T-helper 1 cell (primary cell): ENCODE data around the gene ATG10.
"Not testable (repeated sequence)": the region's sequence is repeated elsewhere in the genome, so short reads cannot be mapped to it uniquely, and the experiment has no call there.

Experiments used
- DNase-seq, 5 donors: peaks; one replicate each; pipeline ENCODE4 v3.0.0-alpha.2; 2012 to 2020

The ATG10 gene

GRCh38 chr5:81983148-81983547 lies 11.3 kb downstream of the ATG10 start:
- not testable (repeated sequence) for DNase-seq

- not testable (repeated sequence) for DNase-seq
Measured at GRCh38 chr5:81983563-81983962, 11.7 kb downstream of the ATG10 start.

- DNase-seq = no peak
Measured at GRCh38 chr5:81986126-81986525, 14.3 kb downstream of the ATG10 start.

- DNase-seq = no peak
Measured at GRCh38 chr5:81989204-81989603, 17.4 kb downstream of the ATG10 start.

- DNase-seq = no peak
Measured at GRCh38 chr5:81994679-81995078, 22.9 kb downstream of the ATG10 start.

GRCh38 chr5:81995407-81995806 lies 23.6 kb downstream of the ATG10 start:
- DNase-seq = no peak

GRCh38 chr5:82004511-82004910 lies 32.7 kb downstream of the ATG10 start:
- DNase-seq = no peak

- not testable (repeated sequence) for DNase-seq
Measured at GRCh38 chr5:82009869-82010268, 38.0 kb downstream of the ATG10 start.

- no peak for DNase-seq
Measured at GRCh38 chr5:82010696-82011095, 38.9 kb downstream of the ATG10 start.

GRCh38 chr5:82011761-82012160 lies 39.9 kb downstream of the ATG10 start:
- no peak for DNase-seq

- not testable (repeated sequence) for DNase-seq
Measured at GRCh38 chr5:82014644-82015043, 42.8 kb downstream of the ATG10 start.

GRCh38 chr5:82018462-82018861 lies 46.6 kb downstream of the ATG10 start:
- no peak for DNase-seq

GRCh38 chr5:82019342-82020138 lies 47.7 kb downstream of the ATG10 start:
- DNase-seq = no peak

- DNase-seq = no peak
Measured at GRCh38 chr5:82022499-82022898, 50.7 kb downstream of the ATG10 start.

- no peak for DNase-seq
Measured at GRCh38 chr5:82023644-82024043, 51.8 kb downstream of the ATG10 start.

- no peak for DNase-seq
Measured at GRCh38 chr5:82031220-82032119, 59.6 kb downstream of the ATG10 start.

GRCh38 chr5:82042894-82043293 lies 71.1 kb downstream of the ATG10 start:
- DNase-seq = not testable (repeated sequence)

- no peak for DNase-seq
Measured at GRCh38 chr5:82044010-82044409, 72.2 kb downstream of the ATG10 start.

GRCh38 chr5:82045554-82046275 lies 73.9 kb downstream of the ATG10 start:
- no peak for DNase-seq

- DNase-seq = no peak
Measured at GRCh38 chr5:82046276-82046647, 74.4 kb downstream of the ATG10 start.

GRCh38 chr5:82050955-82051354 lies 79.1 kb downstream of the ATG10 start:
- DNase-seq = no peak

- DNase-seq = no peak
Measured at GRCh38 chr5:82054004-82054710, 82.3 kb downstream of the ATG10 start.

GRCh38 chr5:82057051-82057450 lies 85.2 kb downstream of the ATG10 start:
- DNase-seq = no peak
